ENCODE data around the gene ADD3. TPM values are rescaled to one million over a fixed set of nuclear protein-coding genes. Genes with fewer than 3 reads are reported as not detected.

Gene ADD3
- total RNA-seq, 2 donors from 2014 or later = 158 to 377 TPM

GRCh38 chr10:109998513-109998912, 9.3 kb upstream of the ADD3 start:
- no peak for TF ChIP-seq CTCF (IDR thresholded peaks at IDR 0.05)
- DNase-seq (ENCODE audit: low spot score) = no peak
- peaks cover 0 to 18% of the 10 kb centered on the region in 2 donors for H3K4me1 ChIP-seq
- no peak overlapping the region for H3K4me3 ChIP-seq
- H3K27ac ChIP-seq = no peak overlapping the region
- H3K9me3 ChIP-seq = no peaks in the 10 kb centered on the region
- no peaks in the 10 kb centered on the region for H3K36me3 ChIP-seq
- no peaks in the 10 kb centered on the region for H3K27me3 ChIP-seq

GRCh38 chr10:110002801-110003523, 4.8 kb upstream of the ADD3 start:
- Histone ChIP-seq H3K27me3 (no peaks in the 10 kb centered on the region), H3K36me3 (no peaks in the 10 kb centered on the region), H3K4me1 (peaks cover 0 to 30% of the 10 kb centered on the region in 2 donors), H3K4me3 (no peak overlapping the region), H3K27ac (peak overlapping the region in 1 of 2 donors; percentile 27), H3K9me3 (no peaks in the 10 kb centered on the region)
- DNase-seq (ENCODE audit: low spot score) = no peak
- no peak for TF ChIP-seq CTCF (IDR thresholded peaks at IDR 0.05)

GRCh38 chr10:110003524-110003885, 4.3 kb upstream of the ADD3 start:
- H3K27ac ChIP-seq = peak overlapping the region in 1 of 2 donors; percentile 27

GRCh38 chr10:110005719-110006118, 2.1 kb upstream of the ADD3 start:
- peak in 1 of 2 donors; percentile 12 for TF ChIP-seq CTCF (IDR thresholded peaks at IDR 0.05)
- no peaks in the 10 kb centered on the region for H3K36me3 ChIP-seq
- H3K4me1 ChIP-seq = peaks cover 0 to 51% of the 10 kb centered on the region in 2 donors
- no peak for DNase-seq (ENCODE audit: low spot score)
- peak overlapping the region; percentile 94 to 95 for H3K27ac ChIP-seq
- H3K27me3 ChIP-seq = no peaks in the 10 kb centered on the region
- no peaks in the 10 kb centered on the region for H3K9me3 ChIP-seq
- H3K4me3 ChIP-seq = peak overlapping the region; percentile 96 to 99

More at GRCh38 chr10:110003524-110003885, 4.3 kb upstream of the ADD3 start:
- Histone ChIP-seq H3K27me3 (no peaks in the 10 kb centered on the region), H3K9me3 (no peaks in the 10 kb centered on the region), H3K4me3 (no peak overlapping the region), H3K36me3 (no peaks in the 10 kb centered on the region), H3K4me1 (peaks cover 0 to 30% of the 10 kb centered on the region in 2 donors)
- DNase-seq (ENCODE audit: low spot score) = no peak
- no peak for TF ChIP-seq CTCF (IDR thresholded peaks at IDR 0.05)

- Histone ChIP-seq H3K27me3 (no peaks in the 10 kb centered on the region), H3K27ac (peak overlapping the region; percentile 94 to 95), H3K9me3 (no peaks in the 10 kb centered on the region), H3K4me1 (peaks cover 0 to 56% of the 10 kb centered on the region in 2 donors), H3K36me3 (no peaks in the 10 kb centered on the region), H3K4me3 (peak overlapping the region; percentile 96 to 99)
- TF ChIP-seq CTCF (IDR thresholded peaks at IDR 0.05) = no peak
- peak; percentile 81 for DNase-seq (ENCODE audit: low spot score)
Observed at GRCh38 chr10:110006358-110007160, 1.2 kb upstream of the ADD3 start.

Measured in right atrium auricular region (tissue), 2 donors.